Stimulated activated CD4-positive, alpha-beta T cell treated with anti-CD3 and anti-CD28 coated beads, Interleukin-4, amount 100 ng/mL, for 24 hours (primary cell): Measurements from ENCODE around the gene EVC.
A peak's percentile ranks its signal among the peaks of the same experiment; 100 is the strongest.
"Not testable (repeated sequence)": the region's sequence is repeated elsewhere in the genome, so short reads cannot be mapped to it uniquely, and the experiment has no call there.

ENCODE experiments used
- DNase-seq: peaks from one replicate; pipeline ENCODE4 v3.0.0-alpha.2; 2020

The EVC gene

DNA sequence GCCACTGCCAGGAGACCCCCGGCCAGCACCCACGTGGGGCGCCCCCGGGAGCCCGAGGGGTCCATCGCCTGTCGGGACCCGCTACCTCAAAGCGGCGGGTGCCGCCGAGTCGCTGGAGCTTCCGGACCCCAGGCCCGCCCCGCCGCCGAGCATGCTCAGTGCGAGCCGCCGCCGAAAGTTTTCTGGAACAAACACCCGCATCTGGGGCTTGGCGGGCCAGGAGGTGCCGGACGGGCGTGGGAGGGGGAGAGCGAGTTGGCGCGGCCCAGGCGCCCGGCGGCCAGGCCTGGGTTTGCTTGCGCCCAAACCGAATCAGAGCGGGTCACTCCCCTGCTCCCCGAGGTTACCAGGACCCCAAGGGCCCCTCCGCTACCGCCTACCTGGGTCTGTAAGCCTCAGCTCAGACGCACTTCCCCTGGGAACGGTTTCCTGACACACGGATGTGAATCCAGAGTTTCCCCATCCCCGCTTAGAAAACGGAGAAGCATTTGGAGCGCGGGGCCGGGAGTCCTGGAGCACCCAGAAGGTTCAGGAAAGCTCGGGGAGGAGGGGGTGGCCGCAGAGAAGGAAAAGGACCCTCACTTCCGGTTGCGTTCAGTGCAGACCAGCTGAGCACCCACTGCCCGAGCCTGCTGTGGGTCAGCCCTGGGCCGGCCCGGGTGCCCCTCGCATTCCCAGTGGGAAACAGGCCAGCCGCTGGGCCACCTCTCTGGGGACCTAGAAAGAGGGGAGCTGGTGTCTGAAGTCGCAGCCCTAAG is 2.4 kb upstream of the EVC start, which contains the start of gene EVC2:
EVC2 (minus strand) TSS at position 111 of the 758 bp plus-strand sequence; CDS start at position 65, 46 bp downstream.
- DNase-seq: peak; percentile 15

DNA sequence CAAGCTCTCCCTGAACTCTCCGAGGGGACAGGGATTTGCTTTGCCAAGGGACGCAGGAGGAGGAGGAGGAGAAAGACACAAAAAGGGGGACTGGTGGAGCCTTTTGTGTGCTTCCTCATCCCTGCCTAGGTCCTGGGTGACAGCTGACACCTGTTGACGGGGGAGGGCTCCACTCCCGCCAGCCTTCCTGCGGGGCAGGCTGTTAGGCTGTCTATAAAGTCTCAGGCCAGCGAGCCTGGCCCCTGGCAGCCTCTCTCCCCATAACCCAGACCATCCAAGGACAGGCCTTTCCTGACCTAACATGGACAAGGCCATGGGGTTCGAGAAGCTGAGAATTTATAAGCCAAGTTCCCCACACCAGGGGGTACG is 1.8 kb upstream of the EVC start:
- DNase-seq: no peak

DNA sequence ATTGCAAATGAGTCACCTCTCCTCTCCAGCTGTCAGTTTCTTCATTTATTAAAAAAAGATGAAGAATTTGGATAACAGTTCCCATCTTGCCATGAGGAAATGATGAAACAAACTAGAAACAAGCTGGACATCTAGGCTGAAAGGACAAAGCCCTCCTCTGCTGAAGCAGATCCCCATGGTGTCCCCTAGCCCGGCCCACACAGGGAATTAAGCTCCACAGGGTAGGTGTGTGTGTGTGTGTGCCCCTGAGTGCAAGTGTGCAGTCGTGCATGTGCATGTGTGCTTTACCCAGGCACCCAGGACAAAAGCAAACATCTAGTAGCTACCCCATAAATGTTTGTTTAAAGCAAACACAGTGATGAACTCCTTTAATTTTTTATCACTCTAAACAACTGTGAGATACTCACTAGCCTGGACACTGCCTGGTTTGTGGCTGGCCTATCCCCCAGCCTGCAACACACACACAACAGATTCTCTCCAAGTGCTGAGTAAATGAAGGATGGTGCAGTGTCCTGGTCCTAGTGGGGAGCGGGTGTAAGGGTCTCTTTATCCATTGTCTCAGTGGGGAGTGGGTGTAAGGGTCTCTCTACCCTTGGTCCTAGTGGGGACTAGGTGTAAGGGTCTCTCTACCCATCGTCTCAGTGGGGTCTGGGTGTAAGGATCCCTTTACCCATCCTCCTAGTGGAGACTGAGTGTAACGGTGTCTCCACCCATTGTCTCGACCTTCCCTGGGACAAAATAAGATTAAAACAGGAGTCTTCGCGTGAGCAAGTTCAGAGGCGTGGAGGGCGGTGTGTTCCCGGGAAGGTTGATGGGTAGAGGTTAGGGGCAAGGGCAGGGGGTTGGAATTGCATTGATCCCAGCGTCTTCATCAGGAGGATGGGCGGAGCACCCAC is 688 bp upstream of the EVC start:
- DNase-seq: no peak

DNA sequence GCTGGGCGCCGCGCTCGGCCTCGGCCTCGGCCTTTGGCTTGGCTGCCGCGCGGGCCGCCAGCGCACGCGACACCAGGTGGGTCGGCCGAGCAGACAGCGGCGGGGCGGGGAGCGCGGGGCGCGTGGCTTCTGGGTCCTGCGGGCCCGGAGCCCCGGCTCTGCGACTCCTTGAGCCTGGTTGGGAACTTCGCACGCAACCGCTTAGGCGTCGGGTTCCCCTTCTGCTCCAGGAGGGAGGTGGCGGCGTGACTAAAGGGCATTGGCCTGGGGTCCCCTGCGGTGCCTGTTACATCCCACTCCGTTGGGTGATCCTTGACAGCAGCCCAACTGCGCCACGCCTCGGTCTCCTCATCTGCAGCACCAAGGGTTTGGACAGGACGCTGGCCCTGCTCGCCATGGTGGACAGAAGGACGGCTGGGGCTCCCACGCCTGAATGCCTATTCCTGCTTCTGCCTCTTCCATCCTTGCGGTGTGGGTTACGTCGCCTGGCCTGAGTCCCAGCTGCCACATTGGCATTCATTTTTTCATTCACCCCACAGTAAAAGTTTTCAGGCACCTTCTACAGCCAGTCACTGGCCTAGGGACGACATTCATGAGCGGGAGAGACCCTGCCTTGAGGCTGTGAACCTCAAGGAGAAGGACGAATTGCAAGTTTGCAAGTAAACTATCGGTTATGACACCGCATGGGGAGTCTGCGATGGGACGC is 631 bp downstream of the EVC start:
- DNase-seq: no peak

DNA sequence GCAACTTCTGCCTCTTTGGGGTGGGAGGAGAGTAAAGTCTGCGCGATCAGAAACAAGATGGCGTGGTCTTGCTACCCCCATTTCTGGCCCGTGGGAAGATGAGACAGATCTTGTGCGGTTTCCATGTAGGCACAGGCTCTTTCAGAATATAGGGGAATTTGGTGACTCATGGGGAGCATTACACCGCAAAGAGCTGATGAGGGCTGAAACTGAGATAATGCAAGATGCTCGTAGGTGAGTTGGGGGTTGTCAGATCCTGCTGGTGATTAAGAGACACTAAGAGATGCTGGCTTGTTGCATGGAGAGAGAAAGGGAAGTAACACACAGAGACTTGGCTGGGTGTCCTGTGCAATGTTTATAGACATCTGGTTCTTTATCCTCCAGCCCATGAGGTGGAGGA is 1.5 kb downstream of the EVC start:
- peak; percentile 39 for DNase-seq

DNA sequence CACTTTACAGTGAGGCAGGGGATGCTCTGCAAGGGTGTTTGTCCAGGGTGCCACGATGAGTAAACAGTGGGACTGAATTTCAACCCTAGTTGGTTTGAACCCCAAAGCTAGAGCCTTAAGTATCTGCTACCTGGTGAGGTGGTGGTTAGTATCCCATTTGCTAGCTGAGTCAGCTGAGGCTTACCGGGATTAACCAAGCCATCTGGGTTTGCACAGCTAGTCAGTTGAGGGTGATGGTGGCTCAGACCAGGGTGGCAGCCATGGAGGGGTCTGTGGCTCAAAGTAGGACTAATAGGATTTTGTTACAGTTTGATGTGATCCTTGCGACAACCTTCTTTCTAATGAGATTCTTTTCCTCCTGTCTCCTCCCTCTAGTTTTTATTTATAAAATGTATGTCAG is 1.9 kb downstream of the EVC start:
- DNase-seq: no peak

DNA sequence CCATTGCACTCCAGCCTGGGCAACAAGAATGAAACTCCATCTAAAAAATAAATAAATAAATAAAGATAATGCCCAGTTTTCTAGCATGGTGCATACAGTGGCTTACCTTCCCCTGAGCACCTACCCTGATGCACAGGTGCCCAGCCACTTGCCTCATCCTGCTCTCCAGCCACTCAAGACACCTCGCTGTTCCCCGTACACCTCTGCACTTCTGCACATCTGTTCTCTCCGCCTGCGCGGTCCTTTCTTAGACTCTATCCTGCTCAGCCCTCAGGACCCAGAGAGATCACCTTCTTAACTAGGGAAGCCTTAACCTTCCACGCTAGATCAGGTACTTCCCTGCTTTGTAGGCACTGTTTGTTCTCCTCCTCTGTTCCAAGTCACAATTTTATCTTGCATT is 2.9 kb downstream of the EVC start:
- DNase-seq: no peak

DNA sequence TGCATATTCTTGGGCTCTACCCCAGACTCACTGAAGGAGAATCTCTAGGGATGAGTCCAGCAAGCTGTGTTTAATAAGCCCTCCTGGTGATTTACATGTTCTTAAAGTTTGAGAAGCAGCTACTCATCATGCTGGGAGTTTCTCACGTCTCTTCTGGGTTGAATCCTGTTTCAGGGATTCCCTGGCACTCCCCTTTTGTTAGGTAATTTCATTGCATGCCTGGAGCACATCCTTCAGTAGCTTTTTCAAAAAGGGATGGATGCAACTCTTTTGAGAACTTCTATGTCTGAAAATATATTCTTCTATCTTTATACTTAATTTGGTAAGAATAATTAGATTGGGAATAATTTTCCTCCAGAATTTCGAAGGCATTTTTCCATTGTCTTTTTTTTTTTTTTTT is 4.4 kb downstream of the EVC start:
- no peak for DNase-seq

DNA sequence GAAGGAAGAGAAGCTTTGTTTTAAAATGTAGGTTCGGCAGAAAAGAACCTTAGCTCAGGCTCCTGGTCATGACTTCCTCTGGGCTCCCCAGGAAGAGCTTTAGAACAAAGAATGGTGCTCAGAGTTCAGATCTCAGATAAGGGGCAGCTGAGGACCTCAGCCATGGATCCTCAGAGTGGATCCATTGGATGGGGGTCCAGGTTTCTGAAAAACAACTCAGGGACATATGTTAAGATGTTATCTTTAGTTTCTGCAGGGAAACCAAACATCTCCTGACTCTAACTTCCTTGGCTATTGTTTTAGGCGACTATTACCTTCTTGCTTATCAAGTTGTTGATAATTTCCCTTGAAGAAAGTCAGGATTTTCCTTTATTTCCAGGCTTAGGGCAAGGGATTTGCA is 5.4 kb downstream of the EVC start:
- DNase-seq: no peak

DNA sequence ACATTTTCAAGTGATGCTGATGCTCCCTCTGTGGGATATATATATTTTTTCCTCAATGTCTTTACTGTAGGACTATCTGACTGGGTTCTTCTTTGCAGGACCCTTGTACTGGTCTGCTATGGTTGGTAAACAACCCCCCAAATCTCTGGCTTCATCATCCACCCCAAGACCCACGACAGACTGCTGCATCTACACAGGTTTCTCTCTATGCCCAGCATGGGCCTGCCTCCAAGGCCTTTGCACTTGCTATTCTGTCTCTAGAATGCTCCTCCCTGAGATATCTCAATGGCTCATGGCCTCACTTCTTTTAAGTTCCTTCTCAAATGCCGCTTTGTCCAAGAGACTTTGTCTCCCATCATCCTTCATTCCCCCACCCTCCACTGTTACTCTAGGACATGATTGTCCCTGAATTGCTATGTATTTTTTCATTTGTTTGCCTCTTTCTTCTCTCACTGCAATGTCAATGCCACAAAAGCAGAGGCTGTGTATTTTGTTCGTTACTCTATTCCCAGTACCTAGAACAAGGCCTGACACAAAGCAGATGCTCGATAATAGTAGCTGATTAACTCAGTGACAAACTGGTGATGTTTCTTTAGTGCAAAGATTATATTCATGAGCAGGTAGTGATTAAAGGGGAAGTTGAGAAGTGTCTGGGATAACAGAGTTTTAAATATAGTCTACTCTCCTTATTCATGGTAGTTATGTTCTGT is 6.6 kb downstream of the EVC start:
- DNase-seq: no peak

DNA sequence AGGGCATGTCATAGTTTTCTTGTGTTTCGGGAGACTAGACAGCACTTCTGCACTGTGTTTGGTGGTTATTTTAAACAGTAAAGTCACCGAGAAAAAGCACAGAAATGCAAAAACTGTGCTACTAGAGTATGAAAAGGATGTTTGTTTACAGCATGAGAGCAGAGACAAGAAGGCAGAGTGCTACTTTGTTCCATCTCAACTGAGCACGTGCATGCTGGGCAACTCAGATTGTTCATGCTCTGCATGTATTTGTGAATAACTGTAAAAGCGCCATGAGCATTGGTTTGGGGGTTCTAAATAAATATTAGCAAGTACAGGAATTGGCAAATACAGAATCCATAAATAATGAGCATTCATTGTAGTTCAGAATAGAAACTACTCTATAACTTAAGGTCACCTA is 7.4 kb downstream of the EVC start:
- no peak for DNase-seq

DNA sequence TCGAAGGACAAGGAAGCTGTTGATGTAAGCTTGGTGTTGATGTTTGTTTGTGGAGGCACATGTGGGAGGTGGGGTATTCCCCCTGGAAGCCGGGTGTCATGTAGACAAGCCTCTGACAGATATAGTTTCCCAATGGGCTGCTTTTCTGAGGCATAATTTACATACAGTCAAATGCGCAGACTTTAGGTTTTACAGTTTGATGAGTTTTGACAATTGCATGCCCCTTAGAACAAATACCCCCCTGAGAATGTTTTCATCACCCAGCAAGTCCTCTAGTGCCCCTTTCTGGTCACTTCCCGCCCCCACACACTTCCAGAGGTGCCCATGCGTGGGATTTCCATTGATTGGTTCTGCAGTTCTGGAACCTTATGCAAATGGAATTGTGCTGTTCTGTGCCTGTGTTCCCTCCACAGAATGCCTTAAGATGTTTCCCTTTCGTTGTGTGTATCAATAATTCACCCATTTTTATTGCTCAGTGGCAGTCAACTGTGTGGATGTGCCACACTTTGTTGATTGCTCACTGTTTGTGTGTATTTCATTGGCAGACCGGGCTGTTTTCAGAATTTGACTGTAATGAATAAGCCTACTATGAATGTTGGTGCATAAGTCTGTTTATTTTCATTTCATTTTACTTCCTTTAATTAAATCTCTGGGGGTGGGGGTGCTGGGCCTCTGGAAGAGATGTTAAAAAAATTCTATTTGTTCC is 8.5 kb downstream of the EVC start:
- DNase-seq: no peak

DNA sequence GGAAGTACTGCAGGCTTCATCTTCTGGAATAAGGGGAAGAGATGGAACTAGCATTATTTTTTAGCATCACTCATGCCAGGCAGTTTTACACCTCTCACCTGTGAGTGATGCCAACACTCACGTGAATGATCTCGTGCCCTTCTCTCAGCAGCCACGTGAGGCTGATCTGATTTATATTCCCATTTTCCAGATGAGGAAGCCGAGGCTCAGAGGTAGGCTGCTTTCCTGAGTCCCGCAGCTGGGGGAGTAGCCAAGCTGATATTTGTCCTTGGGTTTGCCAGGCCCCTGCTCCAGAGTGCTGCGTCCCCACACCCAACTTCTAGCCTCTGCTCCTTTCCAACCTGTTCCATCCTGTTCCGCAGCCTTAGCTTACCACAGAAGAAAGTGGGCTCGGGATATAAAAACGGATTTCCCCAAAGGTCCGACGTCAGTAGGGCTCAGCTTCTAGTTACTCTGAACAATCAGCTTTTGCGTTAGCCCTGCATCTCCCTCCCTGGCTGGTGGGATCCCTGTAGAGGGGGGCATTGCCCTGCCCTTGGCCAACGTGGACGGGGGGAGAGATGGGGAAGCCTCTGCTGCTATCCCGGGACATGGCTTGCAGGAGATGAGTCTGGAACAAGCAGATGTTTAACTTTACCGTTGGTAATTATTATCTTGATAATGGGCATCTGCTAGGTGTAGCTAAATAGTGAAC is 9.3 kb downstream of the EVC start:
- DNase-seq: no peak

DNA sequence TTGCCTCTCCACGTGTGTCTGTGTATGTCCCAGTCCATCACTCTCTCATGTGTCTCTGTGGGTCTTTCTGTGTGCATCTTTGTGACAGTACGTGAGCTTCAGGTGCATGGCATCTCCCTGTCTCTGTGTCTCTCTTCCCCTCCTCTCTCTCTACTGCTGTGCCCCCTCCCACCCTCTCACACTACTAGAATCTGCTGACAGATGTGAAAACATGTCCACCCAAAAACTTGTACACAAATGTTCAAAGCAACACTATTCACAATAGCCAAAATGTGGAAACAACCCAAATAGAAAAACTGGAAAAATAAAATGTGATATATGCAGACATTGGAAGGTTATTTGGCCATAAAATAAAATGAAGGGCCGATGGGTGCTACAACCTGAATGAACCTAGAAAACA is 10.0 kb downstream of the EVC start:
- no peak for DNase-seq

DNA sequence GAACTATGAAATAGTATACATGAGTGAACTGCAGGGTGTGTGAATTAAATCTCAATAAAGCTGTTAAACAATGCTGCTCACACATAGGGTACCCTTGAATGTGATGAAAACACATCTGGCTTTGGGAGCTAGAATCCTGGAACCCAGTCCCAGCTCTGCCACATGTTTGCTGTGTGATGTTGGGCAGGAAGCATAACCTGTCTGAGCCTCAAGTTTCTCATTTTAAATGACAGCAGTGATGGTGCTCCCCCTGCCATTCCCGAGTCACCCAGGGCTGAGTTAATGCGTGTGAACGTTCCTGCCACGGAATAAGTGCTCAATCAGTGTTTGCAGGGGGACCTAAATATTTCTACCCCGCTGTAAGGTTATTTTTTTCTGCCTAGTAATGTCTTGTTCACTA is 10.9 kb downstream of the EVC start:
- no peak for DNase-seq

DNA sequence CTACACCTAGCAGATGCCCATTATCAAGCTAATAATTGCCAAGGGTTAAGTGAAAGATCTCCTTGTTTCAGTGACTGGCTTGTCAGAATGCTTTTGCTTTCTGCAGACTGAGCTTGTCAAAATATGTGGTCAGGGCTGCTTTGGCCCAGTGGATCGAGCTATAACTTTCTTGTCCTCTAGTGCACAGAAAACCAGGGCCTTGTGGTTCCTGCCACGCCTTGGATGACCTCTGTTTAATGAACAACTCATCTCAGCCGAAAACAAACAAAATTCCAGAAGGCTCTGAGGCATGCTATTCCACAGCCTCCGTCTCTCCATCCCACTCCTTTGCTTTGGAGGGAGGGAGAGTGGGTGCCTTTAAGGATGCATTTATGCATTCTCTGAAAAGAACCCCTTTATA is 11.3 kb downstream of the EVC start:
- DNase-seq: no peak

DNA sequence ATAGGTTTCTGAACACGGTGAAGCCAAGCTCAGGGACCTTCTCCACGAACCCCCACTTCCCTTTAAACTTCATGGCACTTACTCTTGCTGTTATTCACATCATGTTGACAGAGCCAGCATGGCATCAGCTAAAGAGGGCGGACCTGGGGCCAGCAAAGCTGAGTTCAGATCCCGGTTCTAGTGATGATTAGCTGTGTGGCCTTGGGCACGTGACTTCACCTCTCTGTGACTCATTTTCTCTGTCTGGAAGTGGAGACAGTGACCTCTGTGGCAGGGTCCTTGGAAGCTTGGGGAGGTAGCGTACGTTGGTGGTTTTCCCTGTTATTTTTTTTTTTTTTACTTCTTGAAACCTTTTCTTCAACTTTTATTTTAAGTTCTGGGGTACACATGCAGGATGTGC is 13.4 kb downstream of the EVC start:
- DNase-seq: no peak

DNA sequence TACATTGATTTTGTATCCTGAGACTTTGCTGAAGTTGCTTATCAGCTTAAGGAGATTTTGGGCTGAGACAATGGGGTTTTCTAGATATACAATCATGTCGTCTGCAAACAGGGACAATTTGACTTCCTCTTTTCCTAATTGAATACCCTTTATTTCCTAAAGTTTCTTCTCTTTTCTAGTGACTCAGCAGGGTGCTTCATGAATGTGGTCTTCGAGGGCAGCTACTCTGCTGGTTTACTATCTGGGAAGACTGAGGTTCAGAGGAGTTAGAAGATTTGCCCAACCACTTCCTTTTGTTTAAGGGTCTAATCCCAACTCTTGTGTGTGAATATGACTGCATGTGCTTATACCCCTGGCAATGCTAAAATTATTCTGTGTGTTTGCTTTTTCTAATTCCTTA is 17.4 kb downstream of the EVC start:
- not testable (repeated sequence) for DNase-seq

DNA sequence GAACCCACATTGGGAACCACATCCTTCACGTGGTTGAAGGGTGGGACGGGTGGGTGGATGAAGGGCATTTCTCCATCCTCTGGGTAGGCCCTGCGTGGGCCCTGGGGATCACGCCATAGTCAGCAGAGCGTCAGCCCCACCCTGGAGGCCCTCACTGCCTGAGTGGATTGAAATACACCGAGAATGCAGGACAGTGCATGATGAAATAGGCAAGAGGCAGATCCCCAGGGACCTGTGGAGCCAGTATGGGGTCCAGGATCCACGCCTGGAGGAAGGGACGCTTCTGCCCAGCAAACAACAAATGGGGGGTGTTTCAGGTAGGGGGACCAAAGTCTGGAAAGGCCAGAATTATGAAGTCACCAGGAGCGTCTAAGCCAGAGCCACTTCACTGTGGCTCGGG is 19.4 kb downstream of the EVC start:
- DNase-seq: no peak

DNA sequence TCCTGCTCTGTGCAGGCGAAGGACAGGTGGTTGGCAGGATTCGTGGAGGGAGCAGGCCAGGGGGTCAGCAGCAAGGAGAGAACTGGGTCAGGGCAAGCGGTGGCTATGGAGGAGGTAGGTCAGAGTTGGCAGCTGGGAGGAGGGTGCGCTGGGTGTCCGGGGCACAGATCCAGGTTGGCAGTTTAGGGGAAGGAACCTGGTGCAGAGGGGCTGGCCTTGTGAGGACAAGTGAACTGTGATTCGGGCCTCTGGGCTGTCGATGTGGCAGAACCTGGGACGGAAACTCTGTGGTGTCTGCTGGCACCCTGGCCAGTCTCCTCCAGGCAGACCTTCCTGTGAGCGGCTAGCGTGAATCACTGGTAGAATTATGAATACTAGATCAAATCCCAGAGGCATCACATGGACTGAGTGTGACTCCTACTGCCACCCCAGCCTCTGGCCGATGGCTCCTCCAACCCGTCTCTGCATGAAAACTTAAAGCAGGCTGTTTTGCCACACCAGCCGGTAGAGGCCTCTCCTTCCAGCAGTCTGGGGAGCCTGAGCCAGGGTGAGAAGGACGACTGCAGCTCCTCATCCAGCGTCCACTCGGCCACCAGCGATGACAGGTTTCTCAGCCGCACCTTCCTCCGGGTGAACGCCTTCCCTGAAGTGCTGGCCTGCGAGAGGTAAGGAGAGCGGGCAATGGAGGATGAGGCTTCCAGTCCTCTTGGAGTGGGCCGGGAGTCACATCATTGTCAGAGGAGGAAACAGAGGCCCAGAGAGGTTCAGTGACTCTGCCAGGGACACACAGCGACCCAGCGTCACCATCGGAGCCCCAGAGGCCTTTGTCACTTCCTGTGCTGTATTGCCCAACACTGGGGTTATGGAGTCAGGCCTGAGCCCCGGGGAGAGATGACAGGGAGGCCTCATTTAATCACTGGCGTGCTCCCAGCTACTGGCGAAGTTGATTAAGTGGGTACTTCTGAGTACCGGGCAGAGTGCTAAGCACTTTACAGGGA is 20.3 kb downstream of the EVC start:
- DNase-seq: no peak
